BE2C (cell line): ENCODE data around the gene GAPDH.

Experiments
- DNase-seq: peaks from one replicate; pipeline ENCODE4 v3.0.0-alpha.2; 2020
- H3K27me3 ChIP-seq: fragments of 250-450 bp; sonication (Bioruptor Pico); 2 replicates; pipeline ENCODE4 v1.5.1; 2020; ENCODE audit warnings: mild to moderate bottlenecking
- H3K36me3 ChIP-seq: fragments of 250-450 bp; sonication (Bioruptor Pico); 2 replicates; pipeline ENCODE4 v1.5.1; 2020; ENCODE audit warnings: mild to moderate bottlenecking
- H3K4me1 ChIP-seq: fragments of 250-450 bp; sonication (Bioruptor Pico); 2 replicates; pipeline ENCODE4 v1.5.1; 2020
- H3K4me3 ChIP-seq: 2 replicates; pipeline ENCODE4 v1.5.1; 2011; ENCODE audit warnings: low read depth, low read length
- H3K9me3 ChIP-seq: fragments of 250-450 bp; sonication (Bioruptor Pico); 2 replicates; pipeline ENCODE4 v1.5.1; 2020
- TF ChIP-seq, protein P1 (sequence below): IDR thresholded peaks from 2 replicates; pipeline ENCODE4 v1.5.1; 2012; ENCODE audit warnings: mild to moderate bottlenecking, low read depth, low read length

GAPDH gene

DNA sequence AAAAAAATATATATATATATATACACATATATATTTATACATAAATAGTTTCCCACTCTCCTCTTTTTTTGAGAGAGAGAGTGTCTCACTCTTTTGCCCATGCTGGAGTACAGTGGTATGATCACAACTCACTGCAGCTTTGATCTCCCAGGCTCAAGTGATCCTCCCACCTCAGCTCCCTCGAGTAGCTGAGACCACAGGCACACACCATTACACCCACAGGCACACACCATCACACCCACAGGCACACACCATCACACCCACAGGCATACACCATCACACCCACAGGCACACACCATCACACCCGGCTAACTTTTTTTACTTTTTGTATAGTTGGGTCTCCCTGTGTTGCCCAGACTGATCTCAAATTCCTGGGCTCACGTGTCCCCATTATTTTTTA lies 14.1 kb upstream of the GAPDH start:
- Histone ChIP-seq H3K4me3 (no peak overlapping the region), H3K27me3 (no peaks in the 10 kb centered on the region), H3K4me1 (no peaks in the 10 kb centered on the region), H3K9me3 (no peaks in the 10 kb centered on the region), H3K36me3 (peaks cover 94% of the 10 kb centered on the region)
- TF ChIP-seq, protein P1, sequence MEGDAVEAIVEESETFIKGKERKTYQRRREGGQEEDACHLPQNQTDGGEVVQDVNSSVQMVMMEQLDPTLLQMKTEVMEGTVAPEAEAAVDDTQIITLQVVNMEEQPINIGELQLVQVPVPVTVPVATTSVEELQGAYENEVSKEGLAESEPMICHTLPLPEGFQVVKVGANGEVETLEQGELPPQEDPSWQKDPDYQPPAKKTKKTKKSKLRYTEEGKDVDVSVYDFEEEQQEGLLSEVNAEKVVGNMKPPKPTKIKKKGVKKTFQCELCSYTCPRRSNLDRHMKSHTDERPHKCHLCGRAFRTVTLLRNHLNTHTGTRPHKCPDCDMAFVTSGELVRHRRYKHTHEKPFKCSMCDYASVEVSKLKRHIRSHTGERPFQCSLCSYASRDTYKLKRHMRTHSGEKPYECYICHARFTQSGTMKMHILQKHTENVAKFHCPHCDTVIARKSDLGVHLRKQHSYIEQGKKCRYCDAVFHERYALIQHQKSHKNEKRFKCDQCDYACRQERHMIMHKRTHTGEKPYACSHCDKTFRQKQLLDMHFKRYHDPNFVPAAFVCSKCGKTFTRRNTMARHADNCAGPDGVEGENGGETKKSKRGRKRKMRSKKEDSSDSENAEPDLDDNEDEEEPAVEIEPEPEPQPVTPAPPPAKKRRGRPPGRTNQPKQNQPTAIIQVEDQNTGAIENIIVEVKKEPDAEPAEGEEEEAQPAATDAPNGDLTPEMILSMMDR: no peak
- no peak for DNase-seq

DNA sequence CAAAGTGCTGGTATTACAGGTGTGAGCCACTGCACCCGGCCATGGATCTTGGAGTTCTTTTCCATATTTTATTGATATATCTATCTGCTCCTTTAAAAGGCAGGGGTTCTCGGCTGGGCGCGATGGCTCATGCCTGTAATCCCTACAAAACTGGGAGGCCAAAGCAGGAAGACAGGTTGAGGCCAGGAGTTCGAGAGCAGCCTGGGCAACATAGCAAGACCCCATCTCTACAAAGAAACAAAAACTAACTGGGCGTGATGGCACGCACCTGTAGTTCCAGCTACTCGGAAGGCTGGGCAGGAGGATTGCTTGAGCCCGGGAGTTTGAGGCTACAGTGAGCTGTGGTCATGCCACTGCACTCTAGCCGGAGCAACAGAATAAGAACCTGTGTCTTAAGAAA lies 12.1 kb upstream of the GAPDH start:
- DNase-seq: no peak

DNA sequence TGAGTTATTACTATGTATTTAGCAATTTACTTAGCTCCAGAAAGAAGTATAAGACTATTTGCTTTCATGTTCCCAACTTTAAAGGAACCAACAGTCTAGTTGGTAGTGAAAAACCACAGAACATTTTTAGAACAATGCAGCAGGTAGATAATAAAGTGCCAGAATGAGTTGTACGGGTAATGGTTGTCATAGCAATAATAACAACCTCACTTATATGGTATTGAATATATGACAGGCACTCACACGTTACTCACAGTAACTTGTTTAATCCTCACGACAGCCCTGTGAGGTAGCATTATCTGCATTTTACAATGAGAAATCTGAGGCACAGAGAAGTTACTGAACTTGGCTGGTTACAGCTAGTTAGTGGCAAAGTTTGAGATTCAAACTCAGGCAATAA lies 10.6 kb upstream of the GAPDH start:
- H3K4me3 ChIP-seq: no peak overlapping the region
- DNase-seq: no peak
- TF ChIP-seq, protein P1: no peak
- H3K36me3 ChIP-seq: peaks cover 96% of the 10 kb centered on the region
- H3K4me1 ChIP-seq: no peaks in the 10 kb centered on the region
- H3K9me3 ChIP-seq: no peaks in the 10 kb centered on the region
- H3K27me3 ChIP-seq: no peaks in the 10 kb centered on the region

More for the DNA sequence above, 12.1 kb upstream of the GAPDH start:
- Histone ChIP-seq H3K4me1 (no peaks in the 10 kb centered on the region), H3K27me3 (no peaks in the 10 kb centered on the region), H3K9me3 (no peaks in the 10 kb centered on the region), H3K4me3 (no peak overlapping the region), H3K36me3 (peaks cover 94% of the 10 kb centered on the region)
- TF ChIP-seq, protein P1: no peak

DNA sequence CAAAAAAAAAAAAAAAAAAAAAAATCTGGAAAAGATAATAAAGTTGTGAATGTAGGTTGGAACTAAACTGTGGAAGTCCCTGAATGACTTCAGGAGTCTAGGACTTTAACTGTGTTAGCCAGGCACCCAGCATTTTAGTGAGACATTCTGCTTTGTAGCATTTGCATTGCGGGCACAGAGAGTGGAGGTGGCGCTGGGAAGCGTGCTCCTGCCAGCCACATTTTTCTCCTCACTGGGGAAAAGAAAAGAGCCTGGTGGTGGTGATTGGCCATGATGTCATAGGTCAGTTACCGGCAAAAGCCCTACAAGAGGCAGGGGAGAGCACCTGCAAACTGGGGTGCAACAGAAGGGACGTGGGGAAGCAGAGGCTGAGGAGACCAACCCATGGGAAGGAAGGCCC lies 9.7 kb upstream of the GAPDH start:
- no peaks in the 10 kb centered on the region for H3K4me1 ChIP-seq
- TF ChIP-seq, protein P1: no peak
- peaks cover 98% of the 10 kb centered on the region for H3K36me3 ChIP-seq
- no peak for DNase-seq
- no peak overlapping the region for H3K4me3 ChIP-seq
- H3K27me3 ChIP-seq: no peaks in the 10 kb centered on the region
- no peaks in the 10 kb centered on the region for H3K9me3 ChIP-seq

DNA sequence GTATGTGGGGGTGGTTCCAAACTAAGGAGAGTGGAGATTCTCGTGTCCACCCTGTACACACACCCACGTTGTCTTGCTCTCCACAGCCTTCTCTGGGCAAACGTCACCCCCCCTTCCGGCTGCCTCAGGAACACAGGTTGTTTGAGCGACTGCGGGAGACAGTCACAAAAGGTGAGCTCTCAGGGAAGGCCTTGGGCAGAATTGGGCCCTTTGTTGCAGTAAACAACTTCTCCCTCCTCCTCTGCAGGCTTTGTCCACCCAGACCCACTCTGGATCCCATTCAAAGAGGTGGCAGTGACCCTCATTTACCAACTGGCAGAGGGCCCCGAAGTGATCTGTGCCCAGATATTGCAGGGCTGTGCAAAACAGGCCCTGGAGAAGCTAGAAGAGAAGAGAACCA lies 8.1 kb upstream of the GAPDH start:
- peaks cover 100% of the 10 kb centered on the region for H3K36me3 ChIP-seq
- TF ChIP-seq, protein P1: no peak

DNA sequence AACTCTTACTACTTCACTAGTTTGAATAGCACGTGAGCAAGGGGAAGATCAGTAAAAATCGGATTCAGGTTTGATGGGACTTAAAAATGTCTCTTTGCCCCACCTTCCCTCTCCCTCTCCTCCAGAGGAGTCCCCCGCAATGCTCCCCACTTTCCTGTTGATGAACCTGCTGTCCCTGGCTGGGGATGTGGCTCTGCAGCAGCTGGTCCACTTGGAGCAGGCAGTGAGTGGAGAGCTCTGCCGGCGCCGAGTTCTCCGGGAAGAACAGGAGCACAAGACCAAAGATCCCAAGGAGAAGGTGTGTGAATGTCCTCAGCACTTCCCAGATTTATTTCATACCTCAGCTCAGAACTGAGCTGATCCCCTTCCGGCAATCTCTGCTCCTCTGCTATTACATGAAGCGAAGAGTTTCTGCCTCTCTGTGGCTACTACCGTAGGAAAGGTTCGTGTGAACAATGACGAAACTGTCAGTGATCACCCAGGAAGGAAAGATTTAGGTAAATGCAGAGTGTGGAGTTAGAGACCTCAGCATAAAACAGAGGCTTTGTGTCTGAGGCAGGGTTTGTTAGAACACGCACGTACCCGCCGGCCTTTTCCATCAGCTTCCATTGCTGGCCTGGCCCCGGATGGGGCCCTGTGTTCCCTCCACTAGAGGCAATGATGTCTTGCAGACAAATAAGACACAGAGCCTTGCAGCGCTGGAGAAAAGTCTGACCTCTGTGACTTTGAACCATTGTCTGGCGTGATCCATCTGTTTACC lies 7.4 kb upstream of the GAPDH start:
- Histone ChIP-seq H3K4me3 (no peak overlapping the region), H3K27me3 (no peaks in the 10 kb centered on the region), H3K4me1 (no peaks in the 10 kb centered on the region; the same call in 1 of the 2 replicates), H3K9me3 (no peaks in the 10 kb centered on the region), H3K36me3 (peaks cover 100% of the 10 kb centered on the region)
- TF ChIP-seq, protein P1: no peak
- DNase-seq: no peak

More for the DNA sequence above, 8.1 kb upstream of the GAPDH start:
- Histone ChIP-seq H3K4me3 (no peak overlapping the region), H3K4me1 (no peaks in the 10 kb centered on the region), H3K9me3 (no peaks in the 10 kb centered on the region), H3K27me3 (no peaks in the 10 kb centered on the region)
- DNase-seq: no peak
